Measurements from ENCODE around the gene GRM5.

The GRM5 gene

GRCh38 chr11:88484873-88485621, 580.7 kb downstream of the GRM5 start:
- no peak for TF ChIP-seq TAF1 (IDR thresholded peaks at IDR 0.05; ENCODE audit: borderline replicate concordance, insufficient read depth, low read length)
- no peak for TF ChIP-seq REST (IDR thresholded peaks at IDR 0.05; ENCODE audit: insufficient read depth in 1 of 2, low read depth in 2 of 2, low read length in 2 of 2)
- TF ChIP-seq POLR2AphosphoS5 (IDR thresholded peaks at IDR 0.05; ENCODE audit: low read depth, low read length), result no peak
- no peak for TF ChIP-seq FOXP2 (optimal IDR thresholded peaks at IDR 0.05; ENCODE audit: borderline replicate concordance, extremely low read depth, extremely low read length, insufficient read depth)
- TF ChIP-seq SIN3A (IDR thresholded peaks at IDR 0.05; ENCODE audit: borderline replicate concordance, insufficient read depth, low read length), result no peak

- TF ChIP-seq SIN3A (IDR thresholded peaks at IDR 0.05; ENCODE audit: borderline replicate concordance, insufficient read depth, low read length), result no peak
- no peak for TF ChIP-seq POLR2AphosphoS5 (IDR thresholded peaks at IDR 0.05; ENCODE audit: low read depth, low read length)
- TF ChIP-seq FOXP2 (optimal IDR thresholded peaks at IDR 0.05; ENCODE audit: borderline replicate concordance, extremely low read depth, extremely low read length, insufficient read depth), result no peak
- no peak for TF ChIP-seq TAF1 (IDR thresholded peaks at IDR 0.05; ENCODE audit: borderline replicate concordance, insufficient read depth, low read length)
- TF ChIP-seq REST (IDR thresholded peaks at IDR 0.05; ENCODE audit: insufficient read depth in 1 of 2, low read depth in 2 of 2, low read length in 2 of 2), result no peak
These were observed 582.9 kb downstream of the GRM5 start for GRCh38 chr11:88482871-88483301.

GRCh38 chr11:88480223-88480622, 585.6 kb downstream of the GRM5 start:
- no peak for TF ChIP-seq SIN3A (IDR thresholded peaks at IDR 0.05; ENCODE audit: borderline replicate concordance, insufficient read depth, low read length)
- no peak for TF ChIP-seq REST (IDR thresholded peaks at IDR 0.05; ENCODE audit: insufficient read depth in 1 of 2, low read depth in 2 of 2, low read length in 2 of 2)
- TF ChIP-seq FOXP2 (optimal IDR thresholded peaks at IDR 0.05; ENCODE audit: borderline replicate concordance, extremely low read depth, extremely low read length, insufficient read depth), result no peak
- no peak for TF ChIP-seq TAF1 (IDR thresholded peaks at IDR 0.05; ENCODE audit: borderline replicate concordance, insufficient read depth, low read length)
- no peak for TF ChIP-seq POLR2AphosphoS5 (IDR thresholded peaks at IDR 0.05; ENCODE audit: low read depth, low read length)

GRCh38 chr11:88478136-88478815, 587.5 kb downstream of the GRM5 start:
- TF ChIP-seq FOXP2 (optimal IDR thresholded peaks at IDR 0.05; ENCODE audit: borderline replicate concordance, extremely low read depth, extremely low read length, insufficient read depth) (no peak), SIN3A (IDR thresholded peaks at IDR 0.05; ENCODE audit: borderline replicate concordance, insufficient read depth, low read length) (no peak), REST (IDR thresholded peaks at IDR 0.05; ENCODE audit: insufficient read depth in 1 of 2, low read depth in 2 of 2, low read length in 2 of 2) (no peak), TAF1 (IDR thresholded peaks at IDR 0.05; ENCODE audit: borderline replicate concordance, insufficient read depth, low read length) (no peak), POLR2AphosphoS5 (IDR thresholded peaks at IDR 0.05; ENCODE audit: low read depth, low read length) (no peak)
